ENCODE data around the gene EEA1. TPM values are rescaled to one million over a fixed set of nuclear protein-coding genes. Genes with fewer than 3 reads are reported as not detected.
A peak's percentile ranks its signal among the peaks of the same experiment; 100 is the strongest.

Gene EEA1
- total and polyA plus RNA-seq, 7 donors, result 4.1 to 51.8 (median 27.7) TPM

- peak overlapping the region; percentile 48 for H3K27ac ChIP-seq
- H3K36me3 ChIP-seq (ENCODE audit: insufficient read depth in 1 of 2, low read depth in 1 of 2), result peaks cover 0 to 30% of the 10 kb centered on the region in 2 donors
- H3K4me1 ChIP-seq, result peaks cover 26% of the 10 kb centered on the region
- WGBS, 3 donors, result 35 to 55% (median 37%) methylated on average over 1 of the region's 1 CpG
- intact Hi-C loops (cut with DNase I), result loop anchor here (5.0 to 10.0 kb wide), 3 partner anchors 142 to 640 kb away; partner anchors contain the start of gene EEA1 (in 2 of the 2)
- DNase-seq, result no peak
- H3K4me3 ChIP-seq, result no peak overlapping the region
- ATAC-seq, result peak; percentile 93 to 97 (median 97)
- H3K9me3 ChIP-seq, result no peaks in the 10 kb centered on the region
- TF ChIP-seq CTCF (IDR thresholded peaks at IDR 0.05), result peak; percentile 66
- no peaks in the 10 kb centered on the region for H3K27me3 ChIP-seq (ENCODE audit: insufficient read depth in 3 of 3, low read length in 2 of 3)
These were observed 144.1 kb downstream of the EEA1 start for GRCh38 chr12:92784797-92785562.

- intact Hi-C loops (cut with DNase I), result loop anchor here in 1 of 2 donors (5.0 to 10.0 kb wide), 2 partner anchors 143 to 640 kb away; partner anchors contain the start of gene EEA1
- Histone ChIP-seq H3K4me1 (peaks cover 26% of the 10 kb centered on the region), H3K27ac (peak overlapping the region; percentile 47), H3K9me3 (no peaks in the 10 kb centered on the region), H3K36me3 (ENCODE audit: insufficient read depth in 1 of 2, low read depth in 1 of 2) (peaks cover 0 to 34% of the 10 kb centered on the region in 2 donors), H3K27me3 (ENCODE audit: insufficient read depth in 3 of 3, low read length in 2 of 3) (no peaks in the 10 kb centered on the region), H3K4me3 (no peak overlapping the region)
- DNase-seq (no peak), ATAC-seq (peak in 1 of 4 donors; percentile 57)
- TF ChIP-seq CTCF (IDR thresholded peaks at IDR 0.05), result no peak
- WGBS, 3 donors, result 12 to 33% (median 18%) methylated on average over 1 of the region's 1 CpG
These were observed 144.7 kb downstream of the EEA1 start for GRCh38 chr12:92784356-92784755.

GRCh38 chr12:92779902-92780301, 149.2 kb downstream of the EEA1 start:
- no peaks in the 10 kb centered on the region for H3K27me3 ChIP-seq (ENCODE audit: insufficient read depth in 3 of 3, low read length in 2 of 3)
- no peak for DNase-seq
- H3K27ac ChIP-seq, result no peak overlapping the region
- WGBS, 3 donors, result 81 to 85% (median 83%) methylated on average over 1 of the region's 1 CpG
- no peak overlapping the region for H3K4me3 ChIP-seq
- intact Hi-C loops (cut with DNase I), result loop anchor here in 1 of 2 donors (5.0 to 10.0 kb wide), 2 partner anchors 147 to 645 kb away; partner anchors contain the start of gene EEA1
- no peak for TF ChIP-seq CTCF (IDR thresholded peaks at IDR 0.05)
- ATAC-seq, result no peak
- H3K36me3 ChIP-seq (ENCODE audit: insufficient read depth in 1 of 2, low read depth in 1 of 2), result peaks cover 0 to 68% of the 10 kb centered on the region in 2 donors
- peaks cover 9% of the 10 kb centered on the region for H3K4me1 ChIP-seq
- no peaks in the 10 kb centered on the region for H3K9me3 ChIP-seq

GRCh38 chr12:92778525-92778924, 150.6 kb downstream of the EEA1 start:
- no peaks in the 10 kb centered on the region for H3K4me1 ChIP-seq
- H3K4me3 ChIP-seq, result no peak overlapping the region
- no peaks in the 10 kb centered on the region for H3K9me3 ChIP-seq
- ATAC-seq, result no peak
- WGBS, 3 donors, result 55 to 61% (median 57%) methylated on average over 3 of the region's 3 CpGs
- intact Hi-C loops (cut with DNase I), result no loop called here
- no peaks in the 10 kb centered on the region for H3K27me3 ChIP-seq (ENCODE audit: insufficient read depth in 3 of 3, low read length in 2 of 3)
- no peak for TF ChIP-seq CTCF (IDR thresholded peaks at IDR 0.05)
- no peak overlapping the region for H3K27ac ChIP-seq
- H3K36me3 ChIP-seq (ENCODE audit: insufficient read depth in 1 of 2, low read depth in 1 of 2), result peaks cover 0 to 68% of the 10 kb centered on the region in 2 donors
- no peak for DNase-seq

Data from psoas muscle (tissue), 8 donors.